Esophagus squamous epithelium (tissue), 5 donors: ENCODE results near the gene SYTL3. TPM values are rescaled to one million over a fixed set of nuclear protein-coding genes. Genes with fewer than 3 reads are reported as not detected.
"Not testable (repeated sequence)": the region's sequence is repeated elsewhere in the genome, so short reads cannot be mapped to it uniquely, and the experiment has no call there.

Experiments
- DNase-seq: peaks from one replicate; lab custom pipeline; 2025; lab: John Stamatoyannopoulos, UW
- H3K27ac ChIP-seq, 4 donors: fragments of 200-600 bp; sonication (generic); one replicate each; pipeline ENCODE4 v1.5.1; 2016 to 2019; ENCODE audit warnings: mild to moderate bottlenecking in 1 of 4
- H3K27me3 ChIP-seq, 4 donors: fragments of 200-600 bp; sonication (generic); 1 replicate in 3 of 4; 2 replicates in 1 of 4; pipeline versions ENCODE4 v1.5.1 to v1.6.0; 2017 to 2021; ENCODE audit warnings: antibody characterized with exemption in 1 of 4
- H3K36me3 ChIP-seq, 3 donors: fragments of 200-600 bp; sonication (generic); one replicate each; pipeline ENCODE4 v1.5.1; 2016 to 2019
- H3K4me1 ChIP-seq, 3 donors: fragments of 200-600 bp; sonication (generic); one replicate each; pipeline ENCODE4 v1.5.1; 2017 to 2019
- H3K4me3 ChIP-seq, 4 donors: fragments of 200-600 bp; sonication (generic); 1 replicate in 3 of 4; 2 replicates in 1 of 4; pipeline ENCODE4 v1.5.1; 2016 to 2019; ENCODE audit warnings: mild to moderate bottlenecking in 2 of 4, moderate library complexity in 1 of 4
- H3K9me3 ChIP-seq, 3 donors: fragments of 200-600 bp; sonication (generic); one replicate each; pipeline ENCODE4 v1.5.1; 2016 to 2019
- POLR2A ChIP-seq, 4 donors: fragments of 450-650 bp; IDR thresholded peaks; one replicate each; pipeline ENCODE4 v1.6.1; 2017; ENCODE audit warnings: antibody characterized with exemption in 4 of 4, mild to moderate bottlenecking in 4 of 4, moderate library complexity in 3 of 4
- WGBS, 2 donors: methylation state at CpG; one replicate each; pipeline ENCODE4 v1.1.5; 2018; 5-methylcytosine and 5-hydroxymethylcytosine counted together
- intact Hi-C: fragments of 100-400 bp; cut with DNase I; formaldehyde crosslinking; loops from one replicate; pipeline ENCODE4 v1.15.0; 2022
- total RNA-seq, 4 donors: library from RNA; depleted of rRNA; stranded (reverse); fragments of >200 nt; gene quantifications; one replicate each; pipeline ENCODE4 v1.1.0, GENCODE V29; 2016
- TF ChIP-seq, protein P1 (sequence below), 6 experiments: fragments of 450-650 bp in 4 of 6; fragments of 200-600 bp in 2 of 6; sonication (generic) in 2 of 6; IDR thresholded peaks; one replicate each; pipeline ENCODE4 v1.5.1; 2016 to 2019; ENCODE audit warnings: antibody characterized with exemption in 6 of 6, mild to moderate bottlenecking in 4 of 6, moderate library complexity in 4 of 6
- donor health status: DM: yes; HTN: yes; CAD: no.

The SYTL3 gene
- total RNA-seq, 4 donors from 2014 or later = 1.6 to 8.0 (median 3.0) TPM

DNA sequence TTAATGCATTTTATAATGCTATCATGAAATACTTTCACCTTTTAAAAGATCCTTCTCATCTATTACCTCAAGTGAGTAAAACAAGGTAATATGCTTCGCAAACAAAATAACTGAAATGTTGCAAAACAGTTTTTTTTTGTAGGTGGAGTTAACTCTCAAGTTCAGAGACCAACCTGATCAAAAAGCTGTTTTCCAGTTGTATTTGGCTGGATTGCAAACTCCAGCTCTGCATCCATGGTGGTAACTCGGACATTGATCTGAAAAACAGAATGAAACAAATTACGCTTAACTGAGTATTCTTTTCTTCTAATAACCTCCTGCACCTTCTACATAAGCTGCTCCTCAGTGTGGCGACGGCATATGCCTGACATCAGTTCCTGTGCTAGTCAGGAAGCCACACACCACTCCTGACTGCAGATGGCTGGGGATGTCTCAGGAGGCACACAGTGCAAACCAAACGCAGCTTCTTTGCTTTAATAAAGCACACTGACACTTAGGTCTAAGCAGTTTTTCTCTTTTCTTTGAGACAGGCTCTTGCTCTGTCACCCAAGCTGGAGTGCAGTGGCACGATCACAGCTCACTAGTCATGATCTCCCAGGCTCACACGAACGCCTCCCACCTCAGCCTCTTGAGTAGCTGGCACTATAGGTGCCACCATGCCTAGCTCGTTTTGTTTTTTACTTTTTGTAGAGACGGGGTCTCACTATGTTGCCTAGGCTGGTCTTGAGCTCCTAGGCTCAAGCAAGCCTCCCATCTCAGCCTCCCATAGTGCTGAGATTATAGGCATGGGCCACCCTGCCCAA lies 139.5 kb downstream of the SYTL3 start:
- Histone ChIP-seq H3K27ac (peak overlapping the region in 2 of 4 donors; percentile 34 to 37), H3K36me3 (peaks cover 11 to 65% (median 36%) of the 10 kb centered on the region in 3 donors), H3K4me3 (no peak overlapping the region), H3K9me3 (no peaks in the 10 kb centered on the region), H3K4me1 (peaks cover 0 to 95% (median 16%) of the 10 kb centered on the region in 3 donors), H3K27me3 (no peaks in the 10 kb centered on the region)
- intact Hi-C loops = no loop called here
- no peak for DNase-seq
- TF ChIP-seq, protein P1, sequence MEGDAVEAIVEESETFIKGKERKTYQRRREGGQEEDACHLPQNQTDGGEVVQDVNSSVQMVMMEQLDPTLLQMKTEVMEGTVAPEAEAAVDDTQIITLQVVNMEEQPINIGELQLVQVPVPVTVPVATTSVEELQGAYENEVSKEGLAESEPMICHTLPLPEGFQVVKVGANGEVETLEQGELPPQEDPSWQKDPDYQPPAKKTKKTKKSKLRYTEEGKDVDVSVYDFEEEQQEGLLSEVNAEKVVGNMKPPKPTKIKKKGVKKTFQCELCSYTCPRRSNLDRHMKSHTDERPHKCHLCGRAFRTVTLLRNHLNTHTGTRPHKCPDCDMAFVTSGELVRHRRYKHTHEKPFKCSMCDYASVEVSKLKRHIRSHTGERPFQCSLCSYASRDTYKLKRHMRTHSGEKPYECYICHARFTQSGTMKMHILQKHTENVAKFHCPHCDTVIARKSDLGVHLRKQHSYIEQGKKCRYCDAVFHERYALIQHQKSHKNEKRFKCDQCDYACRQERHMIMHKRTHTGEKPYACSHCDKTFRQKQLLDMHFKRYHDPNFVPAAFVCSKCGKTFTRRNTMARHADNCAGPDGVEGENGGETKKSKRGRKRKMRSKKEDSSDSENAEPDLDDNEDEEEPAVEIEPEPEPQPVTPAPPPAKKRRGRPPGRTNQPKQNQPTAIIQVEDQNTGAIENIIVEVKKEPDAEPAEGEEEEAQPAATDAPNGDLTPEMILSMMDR (IDR thresholded peaks at IDR 0.05) = no peak
- peak in 1 of 4 donors; percentile 24 for TF ChIP-seq POLR2A (IDR thresholded peaks at IDR 0.05)
- 65 to 71% methylated on average over 11 of the region's 11 CpGs for WGBS, 2 donors

DNA sequence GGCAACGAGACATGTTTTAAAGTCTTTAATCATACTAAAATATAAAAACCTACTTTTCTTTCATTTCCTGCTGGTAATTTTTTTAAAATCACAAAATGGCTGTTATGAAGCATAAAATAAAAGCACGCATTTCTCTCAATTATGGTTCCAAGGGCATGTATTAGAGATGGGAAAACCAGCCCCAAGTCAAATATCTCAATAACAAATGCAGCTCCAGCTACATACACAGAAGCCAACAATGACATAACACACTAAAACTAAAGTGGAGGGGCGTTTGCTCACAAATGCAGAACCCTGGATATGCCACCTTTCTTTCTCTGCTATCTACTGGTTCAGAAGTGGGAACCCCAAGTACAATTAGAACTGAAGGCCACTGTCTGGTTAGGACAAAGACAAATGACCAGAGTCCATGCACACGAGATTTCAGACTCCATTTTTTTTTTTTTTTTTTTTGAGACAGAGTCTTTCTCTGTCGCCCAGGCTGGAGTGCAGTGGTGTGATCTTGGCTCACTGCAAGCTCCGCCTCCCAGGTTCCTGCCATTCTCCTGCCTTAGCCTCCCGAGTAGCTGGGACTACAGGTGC lies 141.5 kb downstream of the SYTL3 start:
- intact Hi-C loops = no loop called here
- Histone ChIP-seq H3K9me3 (no peaks in the 10 kb centered on the region), H3K36me3 (peaks cover 0 to 62% (median 15%) of the 10 kb centered on the region in 3 donors), H3K27me3 (no peaks in the 10 kb centered on the region), H3K27ac (peak overlapping the region in 2 of 4 donors; percentile 11 to 54), H3K4me3 (no peak overlapping the region), H3K4me1 (peaks cover 0 to 96% (median 14%) of the 10 kb centered on the region in 3 donors)
- 70 to 74% methylated on average over 7 of the region's 7 CpGs for WGBS, 2 donors
- TF ChIP-seq, protein P1 (IDR thresholded peaks at IDR 0.05) = no peak
- no peak for TF ChIP-seq POLR2A (IDR thresholded peaks at IDR 0.05)
- no peak for DNase-seq

DNA sequence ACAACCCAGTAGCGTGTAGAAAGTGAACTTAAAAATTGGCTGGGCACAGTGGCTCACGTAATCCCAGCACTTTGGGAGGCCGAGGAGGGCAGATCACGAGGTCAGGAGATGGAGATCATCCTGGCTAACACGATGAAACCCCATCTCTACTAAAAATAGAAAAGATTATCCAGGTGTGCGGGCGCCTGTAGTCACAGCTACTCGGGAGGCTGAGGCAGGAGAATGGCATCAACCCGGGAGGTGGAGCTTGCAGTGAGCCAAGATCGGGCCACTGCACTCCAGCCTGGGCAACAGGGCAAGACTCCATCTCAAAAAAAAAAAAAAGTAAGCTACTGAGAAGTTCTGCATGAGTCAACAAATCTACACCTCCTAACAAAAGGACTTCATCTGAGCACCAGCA lies 142.7 kb downstream of the SYTL3 start:
- DNase-seq, H3K27me3 ChIP-seq, H3K9me3 ChIP-seq, intact Hi-C loops, H3K4me3 ChIP-seq: not testable (repeated sequence)
- peaks cover 0 to 96% (median 18%) of the 10 kb centered on the region in 3 donors for H3K4me1 ChIP-seq
- H3K36me3 ChIP-seq = peaks cover 0 to 55% (median 14%) of the 10 kb centered on the region in 3 donors
- WGBS, 2 donors = 79 to 81% methylated on average over 9 of the region's 10 CpGs
- H3K27ac ChIP-seq = peak overlapping the region in 1 of 4 donors; percentile 54

DNA sequence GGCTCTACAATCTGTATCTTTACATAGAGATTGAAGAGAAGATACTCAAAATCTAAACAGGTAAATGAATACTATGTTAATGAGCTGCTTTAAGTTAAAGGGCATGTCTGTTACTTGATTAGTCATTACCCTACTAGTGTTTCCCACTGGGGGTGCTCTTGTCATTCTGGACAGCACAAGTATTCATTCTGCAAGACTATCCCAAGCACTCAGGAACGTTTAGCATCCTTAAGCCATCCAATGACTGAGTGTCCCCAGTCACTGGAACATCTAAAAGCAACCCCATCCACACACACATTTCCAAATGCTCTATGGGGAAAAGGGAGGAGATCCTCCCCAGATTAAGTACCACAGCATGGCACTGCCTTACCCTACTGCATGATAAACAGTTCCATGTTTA lies 143.6 kb downstream of the SYTL3 start:
- peak overlapping the region in 1 of 4 donors; percentile 54 for H3K27ac ChIP-seq
- no peak for DNase-seq
- H3K27me3 ChIP-seq = no peaks in the 10 kb centered on the region
- no peak for TF ChIP-seq POLR2A (IDR thresholded peaks at IDR 0.05)
- TF ChIP-seq, protein P1 (IDR thresholded peaks at IDR 0.05) = peak in 4 of 6 experiments; percentile 29 to 48 (median 34)
- no peaks in the 10 kb centered on the region for H3K9me3 ChIP-seq
- peaks cover 0 to 46% (median 5%) of the 10 kb centered on the region in 3 donors for H3K36me3 ChIP-seq
- peaks cover 2 to 96% (median 26%) of the 10 kb centered on the region in 3 donors for H3K4me1 ChIP-seq
- H3K4me3 ChIP-seq = no peak overlapping the region
- WGBS, 2 donors = 0 to 25% methylated on average over 1 of the region's 1 CpG
- intact Hi-C loops = no loop called here

DNA sequence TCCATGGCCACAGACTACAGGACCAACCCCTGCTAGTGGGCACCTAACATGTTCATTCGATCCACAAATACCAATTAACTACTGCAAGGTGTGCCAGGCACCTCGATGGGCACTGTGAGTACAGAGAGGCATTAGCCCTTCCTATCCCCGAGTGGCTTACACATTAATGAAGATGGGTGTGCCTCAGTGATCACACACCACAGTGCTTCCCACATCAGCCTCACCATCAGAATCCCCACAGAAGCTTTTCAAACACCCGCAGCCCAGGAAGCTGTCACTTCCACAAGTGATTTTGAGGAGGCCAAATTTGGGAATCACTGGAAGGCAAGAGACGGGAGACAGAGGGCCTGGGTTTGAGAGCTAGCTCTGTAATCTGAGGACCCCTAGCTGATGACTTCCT lies 145.7 kb downstream of the SYTL3 start:
- Histone ChIP-seq H3K4me1 (peaks cover 11 to 97% (median 42%) of the 10 kb centered on the region in 3 donors), H3K9me3 (no peaks in the 10 kb centered on the region), H3K36me3 (peaks cover 0 to 34% (median 0%) of the 10 kb centered on the region in 3 donors), H3K4me3 (no peak overlapping the region), H3K27ac (peak overlapping the region in 1 of 4 donors; percentile 83), H3K27me3 (no peaks in the 10 kb centered on the region)
- intact Hi-C loops = no loop called here
- DNase-seq = no peak
- 78 to 88% methylated on average over 3 of the region's 5 CpGs for WGBS, 2 donors
- no peak for TF ChIP-seq POLR2A (IDR thresholded peaks at IDR 0.05)
- TF ChIP-seq, protein P1 (IDR thresholded peaks at IDR 0.05) = no peak
